HepG2 (cell line): ENCODE measurements around the gene MCC. TPM values are rescaled to one million over a fixed set of nuclear protein-coding genes. Genes with fewer than 3 reads are reported as not detected.

ENCODE experiments used
- BCL6 ChIP-seq: IDR thresholded peaks from 2 replicates; pipeline ENCODE4 v1.6.1; 2016; ENCODE audit warnings: missing genetic modification reagents, missing compliant biosample characterization
- EP300 ChIP-seq, 3 experiments: sonication (generic) in 1 of 3; formaldehyde crosslinking in 1 of 3; IDR thresholded peaks; 2 replicates each; pipeline versions ENCODE4 v1.5.1 to v1.6.1; 2011 to 2020; ENCODE audit warnings: low read depth in 2 of 3, low read length in 2 of 3, borderline replicate concordance in 1 of 3, improper control_type of control experiment in 1 of 3, mild to moderate bottlenecking in 1 of 3, missing genetic modification reagents in 1 of 3, moderate library complexity in 1 of 3
- HNF4A ChIP-seq: sonication (generic); formaldehyde crosslinking; IDR thresholded peaks from 2 replicates; pipeline ENCODE4 v1.4.0; 2020; ENCODE audit warnings: missing genetic modification reagents
- MED1 ChIP-seq: sonication (generic); formaldehyde crosslinking; IDR thresholded peaks from 2 replicates; pipeline ENCODE4 v1.4.0; 2020; ENCODE audit warnings: missing genetic modification reagents
- PAWR ChIP-seq: sonication (generic); formaldehyde crosslinking; IDR thresholded peaks from 2 replicates; pipeline ENCODE4 v1.4.0; 2020; ENCODE audit warnings: missing genetic modification reagents, mild to moderate bottlenecking, borderline replicate concordance
- SIX1 ChIP-seq: sonication (generic); formaldehyde crosslinking; IDR thresholded peaks from 2 replicates; pipeline ENCODE4 v1.4.0; 2020; ENCODE audit warnings: missing genetic modification reagents, borderline replicate concordance
- ZNF253 ChIP-seq: sonication (generic); formaldehyde crosslinking; IDR thresholded peaks from 2 replicates; pipeline ENCODE4 v1.8.0; 2022; ENCODE audit warnings: mild to moderate bottlenecking, missing genetic modification reagents, borderline replicate concordance
- ZNF773 ChIP-seq: sonication (generic); formaldehyde crosslinking; IDR thresholded peaks from 2 replicates; pipeline ENCODE4 v1.4.0; 2020; ENCODE audit warnings: missing genetic modification reagents, borderline replicate concordance
- ZNF792 ChIP-seq: IDR thresholded peaks from 2 replicates; pipeline ENCODE4 v1.6.1; 2016
- polyA plus RNA-seq, 8 experiments: library from polyadenylated mRNA; depleted of rRNA in 3 of 8; stranded (reverse) in 7 of 8; unstranded in 1 of 8; fragments of >200 nt; fragmentation: Illumina TruSeq in 4 of 8; extraction: Trizol in 4 of 8; gene quantifications; 2 replicates each; pipeline versions ENCODE4 v1.2.1 to v1.2.3, GENCODE V29; 2011 to 2016; ENCODE audit warnings: low read depth in 4 of 8, missing spikeins in 1 of 8, mixed read lengths in 1 of 8; ENCODE audit not compliant: insufficient read depth in 1 of 8
- total RNA-seq, 5 experiments: library from RNA; depleted of rRNA; stranded (reverse); fragments of >200 nt; fragmentation: Illumina TruSeq; extraction: Trizol; gene quantifications; 2 replicates each; pipeline ENCODE4 v1.2.3, GENCODE V29; 2016; ENCODE audit warnings: low read depth in 1 of 5
- TF ChIP-seq, protein P1 (sequence below): sonication (generic); formaldehyde crosslinking; IDR thresholded peaks from 2 replicates; pipeline ENCODE4 v1.4.0; 2020; ENCODE audit warnings: missing genetic modification reagents
- TF ChIP-seq, protein P2 (sequence below): sonication (generic); formaldehyde crosslinking; IDR thresholded peaks from 2 replicates; pipeline ENCODE4 v1.5.1; 2020; ENCODE audit warnings: mild to moderate bottlenecking, missing genetic modification reagents
- TF ChIP-seq, protein P3 (sequence below): sonication (generic); formaldehyde crosslinking; IDR thresholded peaks from 2 replicates; pipeline ENCODE4 v1.8.0; 2022; ENCODE audit warnings: missing genetic modification reagents, mild to moderate bottlenecking, inconsistent platforms, borderline replicate concordance

MCC gene
- total and polyA plus RNA-seq, 2 of the 13 experiments (the other 11 are each of a cell fraction or from before 2014, with no cell fraction given), result 0.55 to 2.4 TPM

DNA sequence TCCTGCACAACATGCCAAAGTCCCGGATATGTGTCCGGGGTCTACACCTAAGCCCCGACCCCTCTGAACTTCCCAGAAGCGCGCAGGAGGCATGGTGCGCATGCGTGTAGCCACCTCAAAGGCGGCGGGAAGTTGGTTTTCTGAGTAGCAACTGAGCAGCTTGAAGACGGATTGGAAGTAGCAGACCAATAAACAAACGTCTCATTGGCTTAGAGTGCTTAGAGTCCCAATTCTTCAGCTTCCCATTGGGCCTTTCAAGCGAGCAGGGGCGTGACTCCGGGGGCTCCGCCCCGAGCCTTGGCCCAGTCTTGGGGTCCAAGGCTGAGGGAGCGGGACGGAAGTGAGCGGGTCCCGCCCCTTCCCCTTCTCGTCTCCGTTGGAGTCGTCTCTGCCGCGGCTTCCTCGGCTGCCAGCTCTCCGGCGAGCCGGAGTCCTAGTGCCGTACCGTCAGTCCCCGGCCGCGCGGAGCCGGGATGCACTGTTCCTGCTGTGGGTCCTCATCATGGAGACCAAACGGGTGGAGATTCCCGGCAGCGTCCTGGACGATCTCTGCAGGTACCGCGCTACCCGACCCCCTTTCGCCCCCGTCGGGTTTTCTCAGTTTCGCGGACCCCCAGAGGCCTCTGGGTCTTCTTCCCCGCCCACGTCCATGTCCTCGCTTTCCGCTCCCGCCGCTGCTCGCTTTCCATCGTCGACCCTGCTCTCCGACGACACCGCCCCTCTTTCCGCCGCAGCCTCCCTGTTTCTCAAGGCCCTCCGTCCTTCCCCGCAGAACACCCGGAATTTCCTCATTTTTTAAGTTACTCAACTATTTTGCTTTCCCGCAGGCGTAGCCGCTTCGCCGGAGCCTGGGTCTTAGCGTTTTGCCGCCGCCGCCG lies 511.6 kb downstream of the MCC start, which contains the start of gene DCP2 (continued):
- 0 out of 2 replicates have a peak, but pooled peaks have one; percentile 71 for TF ChIP-seq ZNF792 (CRISPR knock-in tag)
- TF ChIP-seq SIX1, result no peak; the same call in 1 of the 2 replicates
- TF ChIP-seq PAWR (CRISPR knock-in tag), result no peak
- TF ChIP-seq, protein P1, sequence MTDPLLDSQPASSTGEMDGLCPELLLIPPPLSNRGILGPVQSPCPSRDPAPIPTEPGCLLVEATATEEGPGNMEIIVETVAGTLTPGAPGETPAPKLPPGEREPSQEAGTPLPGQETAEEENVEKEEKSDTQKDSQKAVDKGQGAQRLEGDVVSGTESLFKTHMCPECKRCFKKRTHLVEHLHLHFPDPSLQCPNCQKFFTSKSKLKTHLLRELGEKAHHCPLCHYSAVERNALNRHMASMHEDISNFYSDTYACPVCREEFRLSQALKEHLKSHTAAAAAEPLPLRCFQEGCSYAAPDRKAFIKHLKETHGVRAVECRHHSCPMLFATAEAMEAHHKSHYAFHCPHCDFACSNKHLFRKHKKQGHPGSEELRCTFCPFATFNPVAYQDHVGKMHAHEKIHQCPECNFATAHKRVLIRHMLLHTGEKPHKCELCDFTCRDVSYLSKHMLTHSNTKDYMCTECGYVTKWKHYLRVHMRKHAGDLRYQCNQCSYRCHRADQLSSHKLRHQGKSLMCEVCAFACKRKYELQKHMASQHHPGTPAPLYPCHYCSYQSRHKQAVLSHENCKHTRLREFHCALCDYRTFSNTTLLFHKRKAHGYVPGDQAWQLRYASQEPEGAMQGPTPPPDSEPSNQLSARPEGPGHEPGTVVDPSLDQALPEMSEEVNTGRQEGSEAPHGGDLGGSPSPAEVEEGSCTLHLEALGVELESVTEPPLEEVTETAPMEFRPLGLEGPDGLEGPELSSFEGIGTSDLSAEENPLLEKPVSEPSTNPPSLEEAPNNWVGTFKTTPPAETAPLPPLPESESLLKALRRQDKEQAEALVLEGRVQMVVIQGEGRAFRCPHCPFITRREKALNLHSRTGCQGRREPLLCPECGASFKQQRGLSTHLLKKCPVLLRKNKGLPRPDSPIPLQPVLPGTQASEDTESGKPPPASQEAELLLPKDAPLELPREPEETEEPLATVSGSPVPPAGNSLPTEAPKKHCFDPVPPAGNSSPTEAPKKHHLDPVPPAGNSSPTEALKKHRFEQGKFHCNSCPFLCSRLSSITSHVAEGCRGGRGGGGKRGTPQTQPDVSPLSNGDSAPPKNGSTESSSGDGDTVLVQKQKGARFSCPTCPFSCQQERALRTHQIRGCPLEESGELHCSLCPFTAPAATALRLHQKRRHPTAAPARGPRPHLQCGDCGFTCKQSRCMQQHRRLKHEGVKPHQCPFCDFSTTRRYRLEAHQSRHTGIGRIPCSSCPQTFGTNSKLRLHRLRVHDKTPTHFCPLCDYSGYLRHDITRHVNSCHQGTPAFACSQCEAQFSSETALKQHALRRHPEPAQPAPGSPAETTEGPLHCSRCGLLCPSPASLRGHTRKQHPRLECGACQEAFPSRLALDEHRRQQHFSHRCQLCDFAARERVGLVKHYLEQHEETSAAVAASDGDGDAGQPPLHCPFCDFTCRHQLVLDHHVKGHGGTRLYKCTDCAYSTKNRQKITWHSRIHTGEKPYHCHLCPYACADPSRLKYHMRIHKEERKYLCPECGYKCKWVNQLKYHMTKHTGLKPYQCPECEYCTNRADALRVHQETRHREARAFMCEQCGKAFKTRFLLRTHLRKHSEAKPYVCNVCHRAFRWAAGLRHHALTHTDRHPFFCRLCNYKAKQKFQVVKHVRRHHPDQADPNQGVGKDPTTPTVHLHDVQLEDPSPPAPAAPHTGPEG (CRISPR knock-in tag), result peak; percentile 36; the same call in 1 of the 2 replicates
- TF ChIP-seq, protein P2, sequence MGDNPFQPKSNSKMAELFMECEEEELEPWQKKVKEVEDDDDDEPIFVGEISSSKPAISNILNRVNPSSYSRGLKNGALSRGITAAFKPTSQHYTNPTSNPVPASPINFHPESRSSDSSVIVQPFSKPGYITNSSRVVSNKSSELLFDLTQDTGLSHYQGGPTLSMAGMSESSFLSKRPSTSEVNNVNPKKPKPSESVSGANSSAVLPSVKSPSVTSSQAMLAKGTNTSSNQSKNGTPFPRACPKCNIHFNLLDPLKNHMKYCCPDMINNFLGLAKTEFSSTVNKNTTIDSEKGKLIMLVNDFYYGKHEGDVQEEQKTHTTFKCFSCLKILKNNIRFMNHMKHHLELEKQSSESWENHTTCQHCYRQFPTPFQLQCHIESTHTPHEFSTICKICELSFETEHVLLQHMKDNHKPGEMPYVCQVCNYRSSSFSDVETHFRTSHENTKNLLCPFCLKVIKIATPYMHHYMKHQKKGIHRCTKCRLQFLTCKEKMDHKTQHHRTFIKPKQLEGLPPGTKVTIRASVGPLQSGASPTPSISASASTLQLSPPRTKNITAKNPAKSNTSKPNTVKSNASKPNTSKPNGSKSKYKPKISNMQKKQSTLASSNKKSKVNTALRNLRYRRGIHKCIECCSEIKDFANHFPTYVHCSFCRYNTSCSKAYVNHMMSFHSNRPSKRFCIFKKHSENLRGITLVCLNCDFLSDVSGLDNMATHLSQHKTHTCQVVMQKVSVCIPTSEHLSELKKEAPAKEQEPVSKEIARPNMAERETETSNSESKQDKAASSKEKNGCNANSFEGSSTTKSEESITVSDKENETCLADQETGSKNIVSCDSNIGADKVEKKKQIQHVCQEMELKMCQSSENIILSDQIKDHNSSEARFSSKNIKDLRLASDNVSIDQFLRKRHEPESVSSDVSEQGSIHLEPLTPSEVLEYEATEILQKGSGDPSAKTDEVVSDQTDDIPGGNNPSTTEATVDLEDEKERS, result peak; percentile 90
- peak; percentile 46 for TF ChIP-seq MED1 (CRISPR knock-in tag)
- TF ChIP-seq, protein P3, sequence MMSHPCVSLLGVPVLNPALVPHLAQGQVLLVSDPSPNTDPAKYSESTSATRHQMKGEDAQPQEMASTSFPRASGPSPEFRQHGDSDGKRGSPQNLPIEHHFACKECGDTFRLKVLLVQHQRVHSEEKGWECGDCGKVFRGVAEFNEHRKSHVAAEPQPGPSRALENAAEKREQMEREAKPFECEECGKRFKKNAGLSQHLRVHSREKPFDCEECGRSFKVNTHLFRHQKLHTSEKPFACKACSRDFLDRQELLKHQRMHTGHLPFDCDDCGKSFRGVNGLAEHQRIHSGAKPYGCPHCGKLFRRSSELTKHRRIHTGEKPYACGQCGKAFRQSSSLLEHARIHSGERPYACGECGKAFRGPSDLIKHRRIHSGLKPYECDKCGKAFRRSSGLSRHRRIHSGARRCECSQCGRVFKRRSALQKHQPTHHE (CRISPR knock-in tag), result no peak; the same call in 1 of the 2 replicates
- peak; percentile 50; the same call in 1 of the 2 replicates for TF ChIP-seq BCL6 (CRISPR knock-in tag)
- no peak for TF ChIP-seq ZNF773 (CRISPR knock-in tag)
- TF ChIP-seq ZNF253 (CRISPR knock-in tag), result no peak
- 0 out of 4 replicates have a peak, but pooled peaks of 1 of the 2 experiments have one; percentile 21 for TF ChIP-seq EP300 (IDR thresholded peaks at IDR 0.05; ENCODE audit: low read depth in 2 of 2, low read length in 2 of 2)
- TF ChIP-seq EP300 (CRISPR knock-in tag; IDR thresholded peaks at IDR 0.05; ENCODE audit: borderline replicate concordance), result peak; percentile 8; the same call in 1 of the 2 replicates
- TF ChIP-seq HNF4A (CRISPR knock-in tag), result 0 out of 2 replicates have a peak, but pooled peaks have one; percentile 17
